Hematopoietic multipotent progenitor cell (in vitro differentiated cells): Measurements from ENCODE around the gene ARFGAP1. TPM values are rescaled to one million over a fixed set of nuclear protein-coding genes. Genes with fewer than 3 reads are reported as not detected.

ENCODE experiments used
- DNase-seq, 3 donors: peaks; one replicate each; pipeline ENCODE4 v3.0.0-alpha.2; 2011 to 2015; ENCODE audit warnings: low read depth in 2 of 3, low spot score in 2 of 3
- total RNA-seq: library from RNA; depleted of rRNA; stranded (reverse); fragments of >200 nt; gene quantifications from one replicate; pipeline ENCODE4 v1.2.3, GENCODE V29; 2012

ARFGAP1 gene
- total RNA-seq, 1 donor, result 60.9 TPM

DNA sequence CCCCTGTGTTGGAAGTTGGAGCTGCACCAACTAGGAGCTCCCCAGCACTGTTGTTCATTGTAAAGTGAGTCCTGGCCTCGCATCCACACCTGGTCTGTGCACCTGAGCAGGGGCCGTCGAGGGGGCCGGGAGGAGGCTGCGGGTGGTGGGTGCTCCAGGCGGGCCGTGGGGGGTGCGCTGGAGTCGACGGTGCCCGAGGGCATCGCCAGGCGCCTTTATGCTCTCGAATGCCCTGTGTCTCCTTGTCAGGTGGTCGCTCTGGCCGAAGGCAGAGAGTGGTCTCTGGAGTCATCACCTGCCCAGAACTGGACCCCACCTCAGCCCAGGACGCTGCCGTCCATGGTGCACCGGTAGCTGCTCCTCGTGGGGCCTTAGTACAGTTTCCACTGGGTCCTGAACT is 4.3 kb downstream of the ARFGAP1 start:
- no peak for DNase-seq

DNA sequence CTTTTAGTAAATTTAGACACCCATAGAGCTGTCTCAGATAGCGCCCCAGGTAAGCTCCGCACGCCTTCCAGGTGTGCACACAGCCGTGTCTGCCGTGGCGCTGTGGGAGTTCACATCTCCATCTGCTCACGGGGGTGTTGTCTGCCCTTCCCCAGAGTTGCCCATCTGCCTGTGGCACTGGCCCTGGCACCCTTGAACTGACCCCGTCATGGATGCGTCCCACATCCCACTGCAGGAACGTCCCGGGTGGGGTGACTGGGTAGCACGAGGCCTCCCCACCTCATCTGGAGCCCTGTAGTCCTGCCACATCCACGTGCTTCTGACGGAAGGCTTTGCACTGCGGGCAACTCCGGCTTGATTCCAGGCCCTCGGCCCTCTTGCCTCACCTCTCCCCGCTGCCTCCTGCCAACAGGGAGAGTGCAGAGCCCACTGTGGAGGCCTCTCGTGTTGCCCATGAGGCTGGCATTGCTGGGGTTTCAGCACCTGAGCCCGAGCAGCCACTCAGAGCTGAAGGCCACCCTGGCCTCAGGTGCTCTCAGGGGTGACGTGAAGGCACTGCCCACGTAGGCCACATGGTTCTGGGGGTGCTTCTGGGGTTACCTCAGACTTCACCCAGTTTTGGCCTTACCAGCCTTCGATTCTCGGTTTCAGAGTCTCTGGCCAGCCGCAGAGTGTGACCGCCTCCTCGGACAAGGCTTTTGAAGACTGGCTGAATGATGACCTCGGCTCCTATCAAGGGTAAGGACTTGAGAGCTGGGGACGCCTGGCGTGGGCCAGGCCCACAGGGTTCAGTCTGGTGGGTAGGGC is 5.1 kb downstream of the ARFGAP1 start:
- no peak for DNase-seq

DNA sequence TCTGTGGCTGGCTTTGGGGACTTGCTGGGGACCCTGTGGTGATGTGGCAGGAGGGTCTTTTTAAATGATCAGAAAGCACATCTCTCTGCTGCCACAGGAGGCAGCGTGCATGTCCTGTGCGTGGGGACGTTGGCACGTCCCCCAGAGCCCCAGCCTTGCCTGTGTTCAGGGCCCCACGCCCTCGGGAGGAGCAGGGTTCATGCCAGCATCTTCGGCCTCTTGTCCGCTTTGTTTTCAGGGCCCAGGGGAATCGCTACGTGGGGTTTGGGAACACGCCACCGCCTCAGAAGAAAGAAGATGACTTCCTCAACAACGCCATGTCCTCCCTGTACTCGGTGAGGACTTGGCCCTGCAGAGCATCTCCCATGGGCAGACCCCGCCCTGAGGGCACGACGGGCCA is 6.0 kb downstream of the ARFGAP1 start:
- no peak for DNase-seq

DNA sequence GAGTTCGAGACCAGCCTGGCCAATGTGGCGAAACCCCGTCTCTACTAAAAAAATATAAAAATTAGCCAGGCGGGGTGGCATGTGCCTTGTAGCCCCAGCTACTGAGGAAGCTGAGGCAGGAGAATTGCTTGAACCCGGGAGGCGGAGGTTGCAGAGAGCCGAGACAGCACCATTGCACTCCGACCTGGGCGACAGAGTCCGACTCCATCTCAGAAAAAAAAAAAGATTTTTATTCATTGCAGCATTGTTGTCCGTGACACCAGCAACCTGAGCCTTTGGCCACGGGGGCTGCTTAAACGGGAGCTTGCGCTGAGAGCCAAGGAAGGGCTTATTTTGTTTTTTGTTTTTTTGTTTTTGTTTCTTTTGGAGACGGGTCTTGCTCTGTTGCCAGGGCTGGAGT is 7.3 kb downstream of the ARFGAP1 start:
- DNase-seq, result no peak

DNA sequence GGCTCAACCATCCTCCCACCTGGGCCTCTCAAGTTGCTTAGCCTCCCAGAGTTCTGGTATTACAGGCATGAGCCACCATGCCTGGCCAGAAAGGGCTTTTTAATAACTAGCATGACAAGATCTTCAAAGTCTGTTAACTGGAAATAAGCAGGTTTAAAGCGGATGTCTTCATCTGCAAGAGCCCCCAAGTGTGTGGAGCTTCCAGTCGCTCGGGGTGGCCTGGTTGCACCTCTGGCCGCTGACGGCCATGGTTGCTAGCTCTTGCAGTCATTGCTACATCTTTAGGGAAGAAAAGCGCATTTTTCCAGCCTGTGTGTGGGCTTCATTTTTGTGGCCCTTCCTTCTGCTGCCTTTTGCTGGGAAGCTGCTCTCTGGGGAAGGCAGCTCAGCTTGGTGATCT is 7.8 kb downstream of the ARFGAP1 start:
- DNase-seq, result no peak

DNA sequence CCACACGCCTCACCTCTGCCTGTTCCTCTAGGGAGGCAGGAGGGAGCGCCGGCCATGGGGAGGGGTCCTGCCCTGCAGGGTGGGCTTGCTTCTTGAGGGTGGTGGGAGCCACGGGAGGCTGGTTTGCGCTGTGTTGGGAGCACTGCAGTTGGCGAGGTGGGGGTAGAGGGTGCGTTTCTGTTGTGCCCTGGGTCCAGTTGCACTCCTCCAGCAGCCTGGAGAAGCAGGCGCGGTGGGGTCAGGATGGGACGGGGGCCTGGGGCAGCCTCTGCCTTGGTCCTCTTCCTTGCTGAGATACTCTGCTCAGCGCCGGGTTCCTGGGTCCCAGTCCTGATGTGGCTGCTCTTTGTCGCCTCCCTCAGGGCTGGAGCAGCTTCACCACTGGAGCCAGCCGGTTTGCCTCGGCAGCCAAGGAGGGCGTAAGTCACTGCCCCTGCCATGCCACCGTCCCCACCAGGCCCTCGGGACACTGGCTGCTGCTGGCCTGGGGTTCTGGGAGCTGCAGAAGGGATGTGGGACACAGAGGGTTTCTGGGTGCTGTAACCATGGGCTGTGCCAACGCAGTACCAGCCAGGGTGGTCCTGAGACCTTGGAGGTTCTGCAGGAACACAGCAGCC is 8.4 kb downstream of the ARFGAP1 start:
- no peak for DNase-seq

DNA sequence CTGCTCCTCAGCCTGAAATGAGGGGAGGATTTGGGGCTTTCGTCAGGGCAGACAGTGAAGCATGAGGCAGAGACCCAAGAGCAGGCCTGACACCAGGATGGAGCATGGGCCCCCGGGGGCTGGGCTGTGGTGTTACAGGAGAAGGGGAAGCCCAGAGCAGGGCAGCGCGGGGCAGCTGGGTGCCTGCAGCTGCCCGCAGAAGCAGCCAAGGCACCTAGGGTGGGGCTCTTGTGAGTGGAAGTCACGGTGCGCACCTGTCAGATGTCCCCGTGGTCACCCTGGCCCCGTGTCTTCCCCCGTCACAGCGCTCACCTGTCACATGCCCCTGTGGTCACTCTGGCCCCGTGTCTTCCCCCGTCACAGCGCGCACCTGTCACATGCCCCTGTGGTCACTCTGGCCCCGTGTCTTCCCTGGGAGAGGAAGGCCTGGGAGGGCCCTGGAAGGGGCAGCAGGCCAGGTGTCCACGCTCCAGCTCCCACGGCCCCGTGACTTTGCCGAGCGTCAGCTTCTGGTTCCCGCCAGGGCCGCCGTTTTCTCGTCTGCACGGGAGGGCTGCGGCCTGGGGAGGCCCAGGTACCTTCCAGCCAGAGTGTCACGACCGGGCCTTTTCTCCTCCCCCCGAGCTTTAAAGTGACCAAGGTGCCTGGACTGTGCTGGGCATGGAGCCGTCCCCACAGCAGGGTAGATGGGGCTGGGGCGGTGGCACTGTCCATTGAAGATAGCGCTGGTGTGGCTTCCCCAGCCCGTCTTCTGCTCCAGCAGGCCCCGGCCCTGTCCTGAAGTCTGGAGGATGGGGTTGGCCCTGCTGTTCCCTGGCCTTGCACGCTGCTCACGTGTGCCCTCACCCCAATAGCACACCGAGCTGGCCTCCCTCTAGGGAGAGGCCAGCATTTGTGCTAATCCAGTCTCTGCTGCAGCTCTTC is 9.4 kb downstream of the ARFGAP1 start:
- no peak for DNase-seq

DNA sequence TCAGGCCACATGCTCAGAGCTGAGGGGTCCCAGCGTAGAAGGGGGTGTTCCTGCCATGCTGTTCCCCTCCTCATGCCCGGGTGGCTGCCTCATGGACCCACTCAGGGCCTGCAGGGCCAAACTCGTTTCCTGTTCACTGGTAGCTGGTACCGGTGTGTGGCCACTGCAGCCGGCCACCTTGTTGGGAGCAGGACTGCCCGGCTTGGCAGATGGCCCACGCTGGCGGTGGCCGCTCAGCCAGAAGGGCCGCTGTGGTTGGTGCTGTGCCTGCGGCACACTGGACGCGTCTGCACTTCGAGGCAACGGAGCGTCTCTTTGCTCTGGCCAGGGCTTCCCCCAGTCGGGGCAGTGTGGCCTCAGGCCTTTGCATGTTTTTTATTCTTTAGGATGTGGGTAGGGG is 10.3 kb downstream of the ARFGAP1 start:
- no peak for DNase-seq

DNA sequence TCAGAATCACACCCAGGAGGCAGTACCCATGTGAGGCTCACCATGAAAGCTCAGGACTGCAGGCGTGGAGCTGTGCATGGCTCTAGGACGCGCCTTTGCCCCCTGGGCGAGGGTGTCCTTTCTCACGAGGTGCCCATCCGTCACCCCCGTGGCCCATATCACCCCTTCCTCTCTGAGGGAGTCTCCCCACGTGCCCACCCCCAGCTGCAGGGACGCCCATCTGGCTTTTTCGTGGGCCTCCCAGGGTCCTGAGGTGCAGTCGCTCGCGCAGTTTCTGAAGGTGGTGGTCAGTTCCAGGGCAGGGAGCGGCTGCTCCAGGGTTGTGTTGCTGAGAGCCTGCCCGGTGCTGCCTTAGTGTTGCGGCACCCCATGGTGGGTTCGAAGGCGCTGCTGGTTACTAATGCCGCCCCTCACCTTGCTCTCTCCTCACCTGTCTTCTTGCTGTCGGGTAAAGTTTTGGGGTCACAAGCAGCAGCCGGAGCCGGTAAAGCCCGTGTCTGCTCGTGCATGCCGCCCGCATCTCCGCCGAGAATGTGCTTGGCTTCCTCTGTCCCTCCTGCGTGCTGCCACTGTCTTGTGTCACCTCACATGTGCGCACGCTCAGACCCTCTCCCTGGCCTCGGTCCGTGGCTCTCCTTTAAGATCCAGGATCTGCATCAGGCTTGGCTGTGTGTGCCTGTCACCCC is 10.9 kb downstream of the ARFGAP1 start:
- no peak for DNase-seq

DNA sequence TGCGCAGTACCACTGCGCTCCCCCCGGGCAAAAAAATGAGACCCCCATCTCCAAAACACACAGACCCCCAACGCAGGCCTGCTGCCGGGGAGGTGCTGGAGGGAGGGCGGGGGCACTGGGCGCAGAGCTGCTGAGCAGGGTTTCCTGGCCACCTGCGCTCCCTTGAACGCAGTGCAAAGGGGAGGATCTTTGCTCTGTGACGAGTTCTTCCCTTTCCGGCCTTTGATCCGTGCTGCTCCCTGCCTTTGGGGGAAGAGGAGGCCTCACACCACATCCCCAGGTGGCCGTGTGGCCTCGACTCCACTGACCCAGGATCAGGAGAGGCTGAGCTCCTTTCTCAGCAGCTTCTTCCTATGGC is 11.4 kb downstream of the ARFGAP1 start:
- no peak for DNase-seq

DNA sequence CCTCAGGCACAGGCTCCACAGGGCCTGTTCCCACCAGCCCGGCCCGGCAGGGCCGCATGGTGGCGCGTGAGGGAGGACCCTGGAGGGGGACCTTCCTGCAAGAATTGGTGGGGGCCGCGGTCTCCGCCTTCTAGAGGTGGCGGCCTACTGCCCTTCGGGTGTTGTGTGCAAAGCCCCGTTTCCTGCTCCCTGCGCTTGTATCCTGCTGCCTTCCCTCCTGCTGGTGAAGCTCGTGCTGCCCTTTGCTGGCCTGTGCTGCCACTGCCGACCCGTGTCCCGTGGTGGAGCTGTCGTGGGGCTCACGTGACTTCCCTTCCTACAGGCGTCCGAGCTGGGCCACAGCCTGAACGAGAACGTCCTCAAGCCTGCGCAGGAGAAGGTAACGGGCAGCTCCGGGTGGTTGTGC is 11.9 kb downstream of the ARFGAP1 start:
- DNase-seq, result no peak

DNA sequence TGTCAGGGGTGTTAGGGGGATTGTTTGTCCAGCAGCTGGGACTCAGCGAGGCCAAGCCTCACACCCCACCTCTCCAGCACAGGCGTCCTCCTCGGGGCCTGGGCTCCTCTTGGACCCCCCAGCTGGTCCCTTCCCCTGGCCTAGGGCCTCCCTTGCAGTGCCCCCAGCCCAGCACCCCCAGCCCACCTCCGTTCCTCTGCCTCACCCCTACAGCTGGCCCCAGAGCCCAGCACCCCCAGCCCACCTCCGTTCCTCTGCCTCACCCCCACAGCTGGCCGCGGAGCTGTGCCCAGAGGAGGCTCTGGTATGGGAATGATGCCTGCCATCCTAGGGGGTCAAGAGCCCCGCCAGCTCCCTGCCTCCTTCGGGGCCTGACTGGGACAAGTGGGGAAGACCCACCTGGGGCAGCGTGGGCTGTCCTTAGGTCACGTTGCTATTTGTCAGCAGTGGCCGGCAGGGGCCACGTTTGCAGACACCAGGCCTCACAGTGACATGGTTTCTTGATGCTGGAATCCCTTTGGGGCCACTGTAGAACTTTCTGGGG is 12.4 kb downstream of the ARFGAP1 start:
- no peak for DNase-seq

DNA sequence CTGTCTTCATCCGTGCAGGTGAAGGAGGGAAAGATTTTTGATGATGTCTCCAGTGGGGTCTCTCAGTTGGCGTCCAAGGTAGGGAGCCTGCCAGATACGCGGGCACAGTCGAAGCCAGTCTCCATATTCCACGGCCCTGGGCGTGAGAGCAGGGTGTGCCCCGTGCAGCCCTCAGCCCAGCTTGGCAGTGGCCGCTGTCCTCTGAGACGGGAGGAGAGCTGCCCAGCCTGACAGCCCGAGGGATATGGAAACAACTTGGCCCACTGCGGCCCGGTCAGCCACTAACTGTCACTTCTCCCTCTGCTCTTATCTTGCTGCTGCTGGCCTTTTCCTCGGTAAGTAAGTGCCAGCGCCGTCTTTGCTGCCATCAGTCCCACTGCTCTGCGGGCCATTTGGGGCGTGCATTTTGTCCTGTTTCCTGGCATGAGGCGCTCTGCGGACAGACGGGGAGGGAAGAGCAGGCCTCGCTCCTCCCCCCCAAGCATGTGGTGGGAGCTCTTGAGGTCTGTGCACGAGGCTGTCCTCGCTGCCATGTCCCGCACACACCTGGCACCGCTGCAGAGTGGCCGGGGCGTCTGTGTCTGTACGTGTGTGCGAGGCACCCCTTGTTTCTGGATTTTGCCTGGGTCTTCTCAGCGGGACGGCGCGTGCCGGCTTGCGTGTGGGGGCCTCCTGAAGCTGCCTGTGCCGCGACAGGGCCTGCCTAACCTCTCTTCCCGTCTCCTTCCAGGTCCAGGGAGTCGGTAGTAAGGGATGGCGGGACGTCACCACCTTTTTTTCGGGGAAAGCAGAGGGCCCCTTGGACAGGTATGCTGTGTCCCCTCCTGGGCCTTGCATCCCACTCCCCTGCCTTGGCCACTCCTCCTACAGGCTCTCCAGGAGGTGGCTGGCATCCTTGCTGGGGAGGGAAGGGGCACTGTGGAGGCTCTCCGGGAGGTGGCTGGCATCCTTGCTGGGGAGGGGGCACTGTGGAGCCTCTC is 13.3 kb downstream of the ARFGAP1 start:
- DNase-seq, result no peak

DNA sequence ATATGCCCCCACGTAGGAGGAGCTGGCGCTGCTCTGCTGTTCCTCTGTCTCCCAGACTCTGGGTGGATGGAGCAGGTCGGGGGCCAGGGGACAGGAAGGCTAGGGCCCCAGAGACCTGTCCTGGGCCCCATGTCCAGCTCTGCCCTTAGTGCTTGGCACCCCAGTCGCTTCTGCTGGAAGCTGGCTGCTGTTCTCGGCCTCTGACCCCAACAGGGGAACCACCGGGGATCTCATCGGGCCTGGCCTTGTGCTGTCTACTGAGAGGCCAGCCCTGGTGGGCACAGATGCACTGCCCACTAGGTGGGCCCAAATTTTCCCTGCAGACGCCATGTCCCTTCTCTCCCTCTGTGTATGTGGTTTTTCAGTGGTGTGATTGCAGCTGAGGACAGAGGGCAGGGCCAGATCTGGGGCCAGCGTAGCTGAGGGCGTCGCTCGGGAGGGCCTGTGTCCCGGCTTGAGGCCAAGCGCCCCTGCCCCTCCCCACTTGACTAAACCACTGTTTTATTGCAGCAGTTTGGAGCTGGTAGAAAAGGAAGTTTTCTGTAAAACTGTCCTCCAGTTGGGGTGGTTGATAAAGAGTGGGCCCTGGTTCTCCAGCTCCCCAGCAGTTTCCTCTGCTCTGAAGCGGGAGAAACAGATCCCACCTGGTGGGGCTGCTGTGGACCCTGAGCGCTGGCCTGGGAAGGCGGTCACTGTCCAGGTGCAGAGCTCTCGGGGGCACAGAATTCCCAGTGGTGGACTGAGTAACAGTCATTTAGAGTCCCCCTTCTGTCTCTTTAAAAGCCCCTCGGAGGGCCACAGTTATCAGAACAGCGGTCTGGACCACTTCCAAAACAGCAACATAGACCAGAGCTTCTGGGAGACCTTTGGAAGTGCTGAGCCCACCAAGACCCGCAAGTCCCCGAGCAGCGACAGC is 14.4 kb downstream of the ARFGAP1 start:
- DNase-seq, result no peak

DNA sequence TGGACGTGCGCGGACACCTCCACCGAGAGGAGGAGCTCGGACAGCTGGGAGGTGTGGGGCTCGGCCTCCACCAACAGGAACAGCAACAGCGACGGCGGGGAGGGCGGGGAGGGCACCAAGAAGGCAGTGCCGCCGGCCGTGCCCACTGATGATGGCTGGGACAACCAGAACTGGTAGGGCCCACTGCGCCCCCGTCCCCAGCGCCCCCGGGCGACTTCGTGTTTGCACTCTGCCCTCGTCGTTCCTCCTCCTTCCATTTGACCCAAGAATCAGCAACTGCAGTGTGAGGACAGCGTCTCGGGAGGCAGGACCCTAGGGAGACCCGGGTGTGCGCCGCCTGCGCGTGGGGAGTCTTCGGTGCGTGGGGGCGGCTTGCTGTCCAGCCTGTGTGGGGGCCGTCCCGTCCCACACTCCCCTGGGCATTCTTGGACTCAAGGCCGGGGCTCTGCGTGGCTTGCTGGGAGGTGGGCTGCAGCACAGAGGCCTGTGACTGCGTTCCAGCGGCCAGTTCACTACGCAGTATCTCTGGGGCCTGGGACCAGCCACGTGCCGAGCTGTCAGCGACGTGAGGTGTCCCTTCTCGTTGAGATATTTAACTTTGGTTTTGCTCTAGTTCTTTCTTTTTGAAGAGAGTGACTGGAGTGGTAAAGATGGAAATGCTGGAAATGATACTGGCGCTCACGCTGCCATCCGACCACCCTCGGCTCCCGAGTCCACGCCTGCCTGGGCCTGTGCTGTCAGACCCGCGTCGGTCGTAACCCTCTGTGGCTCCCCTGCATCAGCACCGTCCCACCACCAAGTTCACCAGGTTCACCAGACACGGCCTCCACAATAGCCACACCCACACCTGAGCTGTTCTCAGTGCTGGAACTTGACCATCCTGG is 15.3 kb downstream of the ARFGAP1 start:
- no peak for DNase-seq

DNA sequence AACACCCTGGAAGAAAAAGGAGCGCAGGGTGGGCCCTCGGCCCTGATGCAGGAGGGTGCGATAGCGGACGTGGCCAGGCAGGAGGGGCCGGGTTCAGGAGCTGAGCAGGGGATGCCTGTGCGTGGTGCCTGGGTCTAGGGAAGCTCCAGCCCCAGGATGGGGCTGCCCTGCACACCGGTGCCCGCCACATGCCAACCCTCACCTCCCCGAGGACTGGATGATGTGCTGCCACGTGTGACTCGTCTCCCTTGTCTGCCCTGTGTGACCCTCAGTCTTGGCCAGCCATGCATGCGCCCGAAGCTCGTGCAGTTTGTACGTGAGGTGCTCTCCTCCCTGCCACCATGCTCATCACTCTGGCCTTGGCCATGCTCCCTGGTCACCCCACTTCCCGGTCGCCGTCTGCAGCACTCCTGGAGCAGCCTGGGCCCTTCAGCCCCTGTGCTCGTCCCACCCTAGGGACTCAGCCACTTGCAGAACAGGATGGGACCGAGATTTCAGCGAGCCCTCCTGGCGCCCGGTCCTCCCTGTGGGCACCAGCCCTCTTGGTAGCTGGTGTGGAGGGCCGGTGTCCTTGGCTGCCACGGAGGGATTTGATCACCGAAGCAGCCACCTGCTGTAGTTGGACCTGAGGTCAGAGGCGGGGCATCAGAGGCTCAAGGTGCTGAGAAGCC is 16.1 kb downstream of the ARFGAP1 start:
- no peak for DNase-seq
